ENCODE measurements around the gene LSAMP.

DNA sequence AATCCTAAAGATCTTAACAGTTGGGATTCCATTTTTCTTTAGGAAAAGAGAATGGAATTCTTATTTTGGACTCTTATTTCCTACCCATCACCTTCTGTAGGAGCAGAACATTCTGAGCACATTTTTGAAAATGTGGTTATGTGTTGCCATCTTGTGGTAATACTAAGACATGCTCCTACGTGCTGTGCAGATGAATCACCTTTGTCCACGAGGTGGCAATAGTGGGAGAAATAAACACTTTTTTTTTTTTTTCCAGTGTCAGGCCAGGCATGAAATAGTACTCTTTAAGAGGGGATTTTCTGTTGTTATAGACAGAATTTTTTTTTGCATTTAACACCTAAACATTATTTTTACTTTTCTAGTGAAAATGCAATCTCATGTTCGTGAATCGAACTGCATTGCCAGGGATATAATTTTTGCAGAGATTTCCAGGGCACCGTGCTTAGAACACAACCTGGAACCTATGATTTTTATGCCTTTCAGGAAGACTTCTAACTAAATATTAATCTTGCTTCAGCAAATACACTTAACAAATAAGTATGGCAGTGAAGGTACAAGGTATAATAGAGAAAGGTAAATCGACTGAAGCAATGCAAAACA is 625.4 kb downstream of the LSAMP start:
- TF ChIP-seq, protein P1, sequence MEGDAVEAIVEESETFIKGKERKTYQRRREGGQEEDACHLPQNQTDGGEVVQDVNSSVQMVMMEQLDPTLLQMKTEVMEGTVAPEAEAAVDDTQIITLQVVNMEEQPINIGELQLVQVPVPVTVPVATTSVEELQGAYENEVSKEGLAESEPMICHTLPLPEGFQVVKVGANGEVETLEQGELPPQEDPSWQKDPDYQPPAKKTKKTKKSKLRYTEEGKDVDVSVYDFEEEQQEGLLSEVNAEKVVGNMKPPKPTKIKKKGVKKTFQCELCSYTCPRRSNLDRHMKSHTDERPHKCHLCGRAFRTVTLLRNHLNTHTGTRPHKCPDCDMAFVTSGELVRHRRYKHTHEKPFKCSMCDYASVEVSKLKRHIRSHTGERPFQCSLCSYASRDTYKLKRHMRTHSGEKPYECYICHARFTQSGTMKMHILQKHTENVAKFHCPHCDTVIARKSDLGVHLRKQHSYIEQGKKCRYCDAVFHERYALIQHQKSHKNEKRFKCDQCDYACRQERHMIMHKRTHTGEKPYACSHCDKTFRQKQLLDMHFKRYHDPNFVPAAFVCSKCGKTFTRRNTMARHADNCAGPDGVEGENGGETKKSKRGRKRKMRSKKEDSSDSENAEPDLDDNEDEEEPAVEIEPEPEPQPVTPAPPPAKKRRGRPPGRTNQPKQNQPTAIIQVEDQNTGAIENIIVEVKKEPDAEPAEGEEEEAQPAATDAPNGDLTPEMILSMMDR (IDR thresholded peaks at IDR 0.05) = peak; percentile 93 to 94
- no peak for TF ChIP-seq POLR2A (IDR thresholded peaks at IDR 0.05)
- no peak for TF ChIP-seq POLR2AphosphoS5 (IDR thresholded peaks at IDR 0.05)
